Hepatocyte (in vitro differentiated cells): ENCODE results near the gene PLXNA2. TPM values are rescaled to one million over a fixed set of nuclear protein-coding genes. Genes with fewer than 3 reads are reported as not detected.

Experiments used
- DNase-seq: peaks from one replicate; pipeline ENCODE4 v3.0.0-alpha.2; 2016; ENCODE audit warnings: low spot score
- H2AFZ ChIP-seq: fragments of 200-600 bp; sonication (generic); 2 replicates; pipeline ENCODE4 v1.6.0; 2016; ENCODE audit warnings: antibody characterized with exemption, mild to moderate bottlenecking
- H3K27ac ChIP-seq: fragments of 200-600 bp; sonication (generic); 2 replicates; pipeline ENCODE4 v1.5.1; 2016; ENCODE audit warnings: mild to moderate bottlenecking
- H3K27me3 ChIP-seq: fragments of 200-600 bp; sonication (generic); 2 replicates; pipeline ENCODE4 v1.6.1; 2016
- H3K36me3 ChIP-seq: fragments of 200-600 bp; sonication (generic); replicated peaks from 2 replicates; pipeline ENCODE4 v1.5.1; 2016; ENCODE audit warnings: low read depth; ENCODE audit not compliant: insufficient read depth
- H3K4me1 ChIP-seq: fragments of 200-600 bp; sonication (generic); 2 replicates; pipeline ENCODE4 v1.5.1; 2016; ENCODE audit warnings: mild to moderate bottlenecking, moderate library complexity; ENCODE audit not compliant: insufficient read depth
- H3K4me2 ChIP-seq: fragments of 200-600 bp; sonication (generic); 2 replicates; pipeline ENCODE4 v1.6.0; 2016
- H3K4me3 ChIP-seq: fragments of 200-600 bp; sonication (generic); 2 replicates; pipeline ENCODE4 v1.5.1; 2016; ENCODE audit warnings: mild to moderate bottlenecking
- H3K79me2 ChIP-seq: fragments of 200-600 bp; sonication (generic); 2 replicates; pipeline ENCODE4 v1.6.0; 2017; ENCODE audit warnings: mild to moderate bottlenecking
- H3K9me2 ChIP-seq: fragments of 200-600 bp; sonication (generic); replicated peaks from 2 replicates; pipeline ENCODE4 v1.6.0; 2017; ENCODE audit warnings: mild to moderate bottlenecking; ENCODE audit not compliant: insufficient read depth
- H3K9me3 ChIP-seq: fragments of 200-600 bp; sonication (generic); 2 replicates; pipeline ENCODE4 v1.5.1; 2016; ENCODE audit warnings: low read depth, mild to moderate bottlenecking
- H4K20me1 ChIP-seq: fragments of 200-600 bp; sonication (generic); 2 replicates; pipeline ENCODE4 v1.6.0; 2016; ENCODE audit warnings: mild to moderate bottlenecking; ENCODE audit not compliant: insufficient read depth, poor library complexity, severe bottlenecking
- CTCF ChIP-seq: fragments of 200-600 bp; sonication (generic); IDR thresholded peaks from 2 replicates; pipeline ENCODE4 v1.5.1; 2016; ENCODE audit warnings: antibody characterized with exemption, mild to moderate bottlenecking; ENCODE audit not compliant: poor library complexity
- EZH2 ChIP-seq: fragments of 200-600 bp; sonication (generic); IDR thresholded peaks from 2 replicates; pipeline ENCODE4 v1.6.1; 2016; ENCODE audit warnings: antibody characterized with exemption, mild to moderate bottlenecking, borderline replicate concordance
- EZH2phosphoT487 ChIP-seq: fragments of 200-600 bp; sonication (generic); IDR thresholded peaks from one replicate; pipeline ENCODE4 v1.6.1; 2018; ENCODE audit warnings: antibody characterized with exemption, mild to moderate bottlenecking, low read depth, moderate library complexity; ENCODE audit not compliant: unreplicated experiment, severe bottlenecking
- WGBS: methylation state at CpG from one replicate; pipeline ENCODE4 v1.1.6; 2016; ENCODE audit warnings: low lambda C conversion rate; ENCODE audit errors: missing lambda C conversion rate; 5-methylcytosine and 5-hydroxymethylcytosine counted together
- polyA plus RNA-seq: library from polyadenylated mRNA; unstranded; fragments of >200 nt; fragmentation: Nextera tagmentation; extraction: Ambion mirVana; gene quantifications from 2 replicates; pipeline ENCODE4 v1.2.1, GENCODE V29; 2016
- total RNA-seq: library from RNA; depleted of rRNA; stranded (reverse); fragments of >200 nt; gene quantifications from 2 replicates; pipeline ENCODE4 v1.2.3, GENCODE V29; 2014

The PLXNA2 gene
- total and polyA plus RNA-seq, 2 experiments from 2014 or later: 9.8 to 13.1 TPM

DNA sequence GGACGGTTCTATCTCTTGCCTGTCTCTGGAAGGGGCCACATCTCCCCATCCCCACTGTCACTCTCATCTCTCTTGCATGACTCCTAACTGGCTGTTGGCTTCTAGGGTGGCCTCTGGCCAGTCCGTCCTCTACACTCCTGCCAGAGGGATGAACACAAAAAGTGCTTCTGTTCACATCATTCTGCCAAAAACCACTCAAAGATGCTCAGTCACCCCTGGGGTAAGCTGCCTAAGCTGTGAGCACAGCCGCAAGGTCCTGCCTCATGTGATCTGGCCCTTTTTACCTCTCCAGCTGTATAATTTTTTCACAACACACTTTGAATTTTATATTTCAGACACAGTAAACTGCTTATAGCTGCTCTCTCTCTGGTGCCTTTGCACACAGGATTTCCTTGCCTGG is 235.7 kb downstream of the PLXNA2 start:
- no peak overlapping the region for H2AFZ ChIP-seq
- no peaks in the 10 kb centered on the region for H3K79me2 ChIP-seq
- no peak overlapping the region for H3K27ac ChIP-seq
- H3K9me3 ChIP-seq: no peaks in the 10 kb centered on the region
- no peaks in the 10 kb centered on the region for H4K20me1 ChIP-seq
- WGBS: 99% methylated on average over 3 of the region's 3 CpGs
- no peak for DNase-seq
- no peaks in the 10 kb centered on the region for H3K27me3 ChIP-seq
- TF ChIP-seq EZH2 (no peak), EZH2phosphoT487 (no peak), CTCF (no peak)
- no peaks in the 10 kb centered on the region for H3K9me2 ChIP-seq
- H3K4me2 ChIP-seq: no peak overlapping the region
- no peaks in the 10 kb centered on the region for H3K36me3 ChIP-seq
- no peak overlapping the region for H3K4me3 ChIP-seq
- no peaks in the 10 kb centered on the region for H3K4me1 ChIP-seq

- Histone ChIP-seq H3K27ac (no peak overlapping the region), H3K9me3 (no peaks in the 10 kb centered on the region), H3K9me2 (no peaks in the 10 kb centered on the region), H3K4me2 (no peak overlapping the region), H2AFZ (no peak overlapping the region), H3K36me3 (no peaks in the 10 kb centered on the region), H3K79me2 (no peaks in the 10 kb centered on the region), H3K27me3 (no peaks in the 10 kb centered on the region), H4K20me1 (no peaks in the 10 kb centered on the region), H3K4me1 (no peaks in the 10 kb centered on the region), H3K4me3 (no peak overlapping the region)
- TF ChIP-seq EZH2phosphoT487 (no peak), EZH2 (no peak), CTCF (no peak)
- DNase-seq: no peak
- WGBS: 98% methylated on average over 5 of the region's 5 CpGs
Measured at GRCh38 chr1:208007938-208008342, 236.2 kb downstream of the PLXNA2 start.

GRCh38 chr1:208007319-208007937 is 236.8 kb downstream of the PLXNA2 start:
- WGBS: 66% methylated on average over 3 of the region's 3 CpGs
- H3K4me2 ChIP-seq: no peak overlapping the region

More at GRCh38 chr1:208007319-208007937, 236.8 kb downstream of the PLXNA2 start:
- no peak overlapping the region for H2AFZ ChIP-seq
- H3K4me1 ChIP-seq: no peaks in the 10 kb centered on the region
- DNase-seq: no peak
- H4K20me1 ChIP-seq: no peaks in the 10 kb centered on the region
- no peak overlapping the region for H3K4me3 ChIP-seq
- no peak for TF ChIP-seq EZH2phosphoT487
- no peak for TF ChIP-seq CTCF
- TF ChIP-seq EZH2: no peak
- H3K27ac ChIP-seq: no peak overlapping the region
- H3K9me2 ChIP-seq: no peaks in the 10 kb centered on the region
- no peaks in the 10 kb centered on the region for H3K79me2 ChIP-seq
- no peaks in the 10 kb centered on the region for H3K36me3 ChIP-seq
- H3K27me3 ChIP-seq: no peaks in the 10 kb centered on the region
- H3K9me3 ChIP-seq: no peaks in the 10 kb centered on the region
